ENCODE measurements around the gene AP5S1.

The AP5S1 gene

GRCh38 chr20:3784216-3784853, 36.0 kb upstream of the AP5S1 start:
- no peak overlapping the region for H3K27ac ChIP-seq (replicated peaks)
- H3K4me3 ChIP-seq (replicated peaks; ENCODE audit: insufficient read depth, low read length) = no peak overlapping the region
- DNase-seq (ENCODE audit: low read depth in 1 of 2, low spot score in 1 of 2) = no peak
- H3K27me3 ChIP-seq (ENCODE audit: insufficient read depth, poor library complexity, severe bottlenecking) = peaks cover 8% of the 10 kb centered on the region
- TF ChIP-seq REST (IDR thresholded peaks at IDR 0.05; ENCODE audit: insufficient replicate concordance, low read depth) = peak; percentile 77
- TF ChIP-seq POLR2AphosphoS5 (IDR thresholded peaks at IDR 0.05; ENCODE audit: low read depth) = no peak

- no peak for DNase-seq (ENCODE audit: low read depth in 1 of 2, low spot score in 1 of 2)
- no peak overlapping the region for H3K4me3 ChIP-seq (replicated peaks; ENCODE audit: insufficient read depth, low read length)
- TF ChIP-seq CTCF (IDR thresholded peaks at IDR 0.05; ENCODE audit: insufficient read depth, low read length) (no peak), GABPA (IDR thresholded peaks at IDR 0.05; ENCODE audit: low read depth) (no peak), POLR2AphosphoS5 (IDR thresholded peaks at IDR 0.05; ENCODE audit: low read depth) (peak; percentile 46; the same call in 1 of the 2 replicates)
Measured at GRCh38 chr20:3784863-3785239, 35.5 kb upstream of the AP5S1 start.

GRCh38 chr20:3785240-3786125, 34.9 kb upstream of the AP5S1 start:
- no peaks in the 10 kb centered on the region for H3K27me3 ChIP-seq (ENCODE audit: insufficient read depth, poor library complexity, severe bottlenecking)
- DNase-seq (ENCODE audit: low read depth in 1 of 2, low spot score in 1 of 2) = no peak
- no peak for TF ChIP-seq REST (IDR thresholded peaks at IDR 0.05; ENCODE audit: insufficient replicate concordance, low read depth)
- TF ChIP-seq GABPA (IDR thresholded peaks at IDR 0.05; ENCODE audit: low read depth) = no peak
- TF ChIP-seq CTCF (IDR thresholded peaks at IDR 0.05; ENCODE audit: insufficient read depth, low read length) = no peak
- no peak for TF ChIP-seq SPI1 (IDR thresholded peaks at IDR 0.05; ENCODE audit: borderline replicate concordance, low read depth)
- 0 out of 2 replicates have a peak, but pooled peaks have one; percentile 17 for TF ChIP-seq POLR2AphosphoS5 (IDR thresholded peaks at IDR 0.05; ENCODE audit: low read depth)
- H3K27ac ChIP-seq (replicated peaks) = no peak overlapping the region
- peak overlapping the region; percentile 46 for H3K4me3 ChIP-seq (replicated peaks; ENCODE audit: insufficient read depth, low read length)

More at GRCh38 chr20:3784863-3785239, 35.5 kb upstream of the AP5S1 start:
- H3K27me3 ChIP-seq (ENCODE audit: insufficient read depth, poor library complexity, severe bottlenecking) = peaks cover 3% of the 10 kb centered on the region
- H3K27ac ChIP-seq (replicated peaks) = no peak overlapping the region

- no peak for TF ChIP-seq REST (IDR thresholded peaks at IDR 0.05; ENCODE audit: insufficient replicate concordance, low read depth)
- TF ChIP-seq GABPA (IDR thresholded peaks at IDR 0.05; ENCODE audit: low read depth) = no peak
- TF ChIP-seq SPI1 (IDR thresholded peaks at IDR 0.05; ENCODE audit: borderline replicate concordance, low read depth) = no peak
- TF ChIP-seq POLR2AphosphoS5 (IDR thresholded peaks at IDR 0.05; ENCODE audit: low read depth) = no peak
- no peak for TF ChIP-seq CTCF (IDR thresholded peaks at IDR 0.05; ENCODE audit: insufficient read depth, low read length)
- peak overlapping the region; percentile 46 for H3K4me3 ChIP-seq (replicated peaks; ENCODE audit: insufficient read depth, low read length)
- DNase-seq (ENCODE audit: low read depth in 1 of 2, low spot score in 1 of 2) = no peak
- H3K27me3 ChIP-seq (ENCODE audit: insufficient read depth, poor library complexity, severe bottlenecking) = no peaks in the 10 kb centered on the region
- H3K27ac ChIP-seq (replicated peaks) = no peak overlapping the region; the same call in 1 of the 2 replicates
Measured at GRCh38 chr20:3786126-3786484, 34.2 kb upstream of the AP5S1 start.

Data from HL-60 (cell line).